Lower leg skin (tissue), 4 donors: Measurements from ENCODE around the gene KCNIP4. TPM values are rescaled to one million over a fixed set of nuclear protein-coding genes. Genes with fewer than 3 reads are reported as not detected.

Experiments
- DNase-seq, 2 donors: peaks; one replicate each; pipeline ENCODE4 v3.0.0-alpha.2; 2019; ENCODE audit warnings: low spot score in 2 of 2
- H3K4me3 ChIP-seq: fragments of 200-600 bp; sonication (generic); 2 replicates; pipeline ENCODE4 v1.5.1; 2017; ENCODE audit warnings: mild to moderate bottlenecking, low read depth; ENCODE audit not compliant: poor library complexity, severe bottlenecking
- POLR2A ChIP-seq, 2 donors: fragments of 450-650 bp; IDR thresholded peaks; one replicate each; pipeline ENCODE4 v1.6.1; 2016 to 2017; ENCODE audit warnings: antibody characterized with exemption in 2 of 2, mild to moderate bottlenecking in 1 of 2, moderate library complexity in 1 of 2
- WGBS, 2 donors: methylation state at CpG; one replicate each; pipeline ENCODE4 v1.1.5; 2018; 5-methylcytosine and 5-hydroxymethylcytosine counted together
- intact Hi-C: fragments of 100-400 bp; cut with DNase I; formaldehyde crosslinking; loops from one replicate; pipeline ENCODE4 v1.15.0; 2023; ENCODE audit warnings: low total_unique reads
- total RNA-seq, 4 donors: library from RNA; depleted of rRNA; stranded (reverse); fragments of >200 nt; gene quantifications; one replicate each; pipeline ENCODE4 v1.1.0, GENCODE V29; 2016
- TF ChIP-seq, protein P1 (sequence below), 3 donors: fragments of 450-650 bp; IDR thresholded peaks; one replicate each; pipeline ENCODE4 v1.5.1; 2016; ENCODE audit warnings: antibody characterized with exemption in 3 of 3, mild to moderate bottlenecking in 3 of 3, moderate library complexity in 2 of 3

KCNIP4 gene
- total RNA-seq, 4 donors from 2014 or later, result not detected

DNA sequence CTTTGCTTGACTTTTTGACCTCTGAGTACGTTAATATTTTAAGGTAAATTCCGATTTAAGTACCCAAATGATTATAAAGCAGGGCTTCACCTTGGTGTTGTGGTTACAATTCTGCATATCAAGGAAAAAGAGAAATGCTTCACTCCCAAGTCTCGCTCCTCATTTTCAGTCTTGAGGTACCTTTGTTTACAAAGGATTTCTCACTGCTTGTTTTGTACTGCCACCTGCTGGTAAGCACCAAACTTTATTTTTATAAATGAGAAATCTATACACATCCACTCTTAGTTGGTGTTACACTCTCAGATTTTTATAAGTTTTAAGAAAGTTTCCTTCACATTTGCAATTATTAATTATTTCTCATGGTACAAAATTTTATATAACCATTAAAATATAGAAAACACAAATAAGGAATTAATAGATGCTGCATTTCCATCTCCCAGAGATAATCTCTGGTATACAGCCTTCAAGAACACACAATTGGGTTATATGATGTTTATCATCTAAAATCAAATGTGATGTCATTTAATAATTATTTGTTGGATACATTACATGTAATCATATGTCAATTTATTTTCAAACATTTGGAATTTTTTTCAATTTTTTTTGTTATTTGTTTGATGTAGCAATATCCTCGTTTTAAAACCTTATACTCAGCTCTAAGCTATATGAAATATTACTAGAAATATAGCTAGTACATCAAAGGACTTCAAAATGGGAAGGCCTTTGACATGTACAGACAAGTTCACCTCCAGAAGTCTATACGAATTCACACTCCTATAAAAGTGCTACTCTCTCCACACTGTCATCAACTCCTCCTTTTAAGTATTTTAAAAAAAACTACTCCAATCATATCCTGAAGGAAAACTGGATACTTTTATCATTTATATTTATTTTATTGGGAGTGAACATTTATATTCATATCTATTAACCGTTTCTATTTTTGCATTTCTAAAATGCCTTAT, 179.9 kb downstream of the KCNIP4 start:
- no peak for DNase-seq
- H3K4me3 ChIP-seq, result no peak overlapping the region
- TF ChIP-seq POLR2A (IDR thresholded peaks at IDR 0.05), result no peak
- TF ChIP-seq, protein P1, sequence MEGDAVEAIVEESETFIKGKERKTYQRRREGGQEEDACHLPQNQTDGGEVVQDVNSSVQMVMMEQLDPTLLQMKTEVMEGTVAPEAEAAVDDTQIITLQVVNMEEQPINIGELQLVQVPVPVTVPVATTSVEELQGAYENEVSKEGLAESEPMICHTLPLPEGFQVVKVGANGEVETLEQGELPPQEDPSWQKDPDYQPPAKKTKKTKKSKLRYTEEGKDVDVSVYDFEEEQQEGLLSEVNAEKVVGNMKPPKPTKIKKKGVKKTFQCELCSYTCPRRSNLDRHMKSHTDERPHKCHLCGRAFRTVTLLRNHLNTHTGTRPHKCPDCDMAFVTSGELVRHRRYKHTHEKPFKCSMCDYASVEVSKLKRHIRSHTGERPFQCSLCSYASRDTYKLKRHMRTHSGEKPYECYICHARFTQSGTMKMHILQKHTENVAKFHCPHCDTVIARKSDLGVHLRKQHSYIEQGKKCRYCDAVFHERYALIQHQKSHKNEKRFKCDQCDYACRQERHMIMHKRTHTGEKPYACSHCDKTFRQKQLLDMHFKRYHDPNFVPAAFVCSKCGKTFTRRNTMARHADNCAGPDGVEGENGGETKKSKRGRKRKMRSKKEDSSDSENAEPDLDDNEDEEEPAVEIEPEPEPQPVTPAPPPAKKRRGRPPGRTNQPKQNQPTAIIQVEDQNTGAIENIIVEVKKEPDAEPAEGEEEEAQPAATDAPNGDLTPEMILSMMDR (IDR thresholded peaks at IDR 0.05), result no peak
- 17 to 18% methylated on average over 6 of the region's 6 CpGs for WGBS, 2 donors
- intact Hi-C loops, result loop anchor here (5.0 kb wide), 1 partner anchor 256 kb away; no protein-coding TSS in a partner anchor

DNA sequence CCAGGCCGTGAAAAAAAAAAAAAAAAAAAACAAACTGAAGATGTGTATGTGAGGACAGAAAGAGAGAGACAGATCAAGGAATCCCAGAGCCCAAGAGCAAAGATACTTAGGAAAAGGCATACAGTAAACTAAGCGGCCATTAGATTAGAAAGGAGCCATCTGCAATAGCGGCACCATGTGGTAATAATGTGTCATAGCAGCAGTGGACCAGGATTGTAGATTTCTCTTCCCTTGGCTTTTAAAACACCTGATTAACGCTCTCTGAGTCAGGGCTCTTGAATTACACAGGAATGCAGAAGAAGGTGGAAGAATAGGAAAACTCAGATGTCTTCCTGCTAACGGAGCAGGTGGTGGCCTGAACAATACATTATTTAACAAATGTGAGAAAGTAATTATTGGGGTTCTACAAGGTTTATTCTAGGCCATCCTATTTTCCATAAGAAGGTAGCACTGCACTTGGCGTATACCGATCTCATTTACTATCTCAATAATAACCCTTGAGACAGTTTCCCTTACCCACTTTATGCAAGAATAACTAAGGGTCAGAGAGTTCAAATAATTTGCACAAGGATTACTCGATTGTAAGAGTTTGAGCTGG, 182.7 kb downstream of the KCNIP4 start:
- no peak overlapping the region for H3K4me3 ChIP-seq
- intact Hi-C loops, result loop anchor here (5.0 kb wide), 1 partner anchor 254 kb away; no protein-coding TSS in a partner anchor
- WGBS, 2 donors, result 38 to 39% methylated on average over 8 of the region's 8 CpGs
- TF ChIP-seq, protein P1 (IDR thresholded peaks at IDR 0.05), result no peak
- no peak for TF ChIP-seq POLR2A (IDR thresholded peaks at IDR 0.05)
- peak in 1 of 2 donors; percentile 16 for DNase-seq

DNA sequence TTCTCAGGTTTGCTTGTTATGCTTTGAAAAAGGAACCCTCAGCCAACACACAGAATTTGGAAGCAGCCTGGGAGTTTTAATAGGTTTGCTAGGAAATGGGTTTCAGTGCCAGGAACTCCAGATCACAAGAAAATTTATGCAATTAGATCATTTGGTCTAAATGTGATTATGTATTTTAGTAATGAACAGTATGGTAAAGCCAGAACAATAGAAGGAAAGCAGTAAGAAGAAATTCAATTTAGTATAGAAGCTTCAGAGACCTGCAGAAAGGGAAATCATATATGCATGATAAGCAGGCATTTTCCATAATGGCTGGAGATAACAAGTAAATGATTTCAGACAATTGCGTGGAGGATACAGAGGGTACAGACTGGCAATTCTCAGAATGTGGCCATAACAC, 184.7 kb downstream of the KCNIP4 start:
- no peak for DNase-seq
- intact Hi-C loops, result no loop called here
- TF ChIP-seq, protein P1 (IDR thresholded peaks at IDR 0.05), result no peak
- no peak for TF ChIP-seq POLR2A (IDR thresholded peaks at IDR 0.05)
- 79 to 86% methylated on average over 1 of the region's 1 CpG for WGBS, 2 donors
- no peak overlapping the region for H3K4me3 ChIP-seq

DNA sequence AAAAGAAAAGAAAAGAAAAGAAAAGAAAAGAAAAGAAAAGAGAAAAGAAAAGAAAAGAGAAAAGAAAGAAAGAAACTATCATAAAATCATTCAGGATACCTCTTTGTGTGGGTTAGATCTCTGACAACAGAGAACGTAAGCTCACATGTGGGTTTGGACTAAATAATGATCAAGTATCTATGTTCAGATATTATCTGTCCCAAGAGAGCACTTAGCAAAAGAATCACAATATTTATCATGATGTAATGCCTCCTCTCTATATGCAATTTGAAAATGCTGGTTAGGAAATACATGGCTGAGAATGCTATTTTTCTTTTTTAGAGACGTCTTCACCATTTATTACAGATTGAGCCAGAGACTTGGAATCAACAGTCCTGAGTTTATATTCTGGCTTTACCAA, 191.3 kb downstream of the KCNIP4 start:
- H3K4me3 ChIP-seq, result no peak overlapping the region
- TF ChIP-seq POLR2A (IDR thresholded peaks at IDR 0.05), result no peak
- TF ChIP-seq, protein P1 (IDR thresholded peaks at IDR 0.05), result no peak
- intact Hi-C loops, result no loop called here
- no peak for DNase-seq
- WGBS, 2 donors, result 52 to 63% methylated on average over 2 of the region's 2 CpGs

DNA sequence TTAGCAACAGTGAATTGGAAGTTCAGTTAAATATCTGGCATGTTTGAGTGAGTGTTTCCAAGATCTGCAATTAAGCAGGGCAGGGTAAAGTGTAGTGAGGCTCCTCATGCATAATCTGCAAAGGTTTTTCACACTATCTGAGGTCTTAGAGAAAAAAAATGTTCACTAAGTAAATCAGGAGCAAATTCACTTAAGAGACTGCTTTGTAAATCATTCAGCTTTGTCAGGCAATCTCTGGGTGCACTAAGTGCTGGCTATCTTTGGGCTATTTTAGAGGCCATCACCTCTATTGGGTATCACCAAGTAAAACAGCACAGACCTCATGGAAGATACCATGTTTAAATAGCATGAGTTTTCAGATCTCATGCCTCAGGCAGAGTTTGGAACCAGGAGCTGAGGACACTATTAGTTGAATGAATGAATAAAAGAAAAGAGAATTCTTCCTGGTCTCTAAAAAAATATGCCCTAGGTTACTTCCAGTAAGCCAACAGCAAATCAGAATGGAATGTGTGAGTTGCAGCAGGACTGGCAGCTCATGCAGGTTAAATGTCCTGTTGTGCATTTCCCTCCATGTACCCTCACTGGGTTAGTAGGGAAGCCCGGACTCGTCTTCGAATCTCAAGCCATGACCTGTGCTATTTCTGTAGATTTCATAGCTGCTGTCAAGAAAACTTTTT, 195.3 kb downstream of the KCNIP4 start:
- WGBS, 2 donors, result 37 to 62% methylated on average over 3 of the region's 3 CpGs
- TF ChIP-seq, protein P1 (IDR thresholded peaks at IDR 0.05), result no peak
- no peak for TF ChIP-seq POLR2A (IDR thresholded peaks at IDR 0.05)
- no peak overlapping the region for H3K4me3 ChIP-seq
- no peak for DNase-seq
- intact Hi-C loops, result no loop called here
